COLO668 (cell line): ENCODE data around the gene CASQ1.

Experiments
- DNase-seq: peaks from one replicate; lab custom pipeline; 2025; ENCODE audit not compliant: unreplicated experiment; lab: John Stamatoyannopoulos, UW

CASQ1 gene

GRCh38 chr1:160224606-160225005 lies 34.2 kb downstream of the CASQ1 start:
- no peak for DNase-seq

- no peak for DNase-seq
Observed at GRCh38 chr1:160225345-160225744, 35.0 kb downstream of the CASQ1 start.

- DNase-seq = no peak
Observed at GRCh38 chr1:160226623-160227022, 36.2 kb downstream of the CASQ1 start.

GRCh38 chr1:160227034-160227433 lies 36.7 kb downstream of the CASQ1 start:
- DNase-seq = no peak

GRCh38 chr1:160227561-160227960 lies 37.2 kb downstream of the CASQ1 start:
- DNase-seq = no peak

- no peak for DNase-seq
Observed at GRCh38 chr1:160228431-160228830, 38.1 kb downstream of the CASQ1 start.

GRCh38 chr1:160232911-160233310 lies 42.5 kb downstream of the CASQ1 start:
- no peak for DNase-seq

- DNase-seq = no peak
Observed at GRCh38 chr1:160236806-160237205, 46.4 kb downstream of the CASQ1 start.

- no peak for DNase-seq
Observed at GRCh38 chr1:160237558-160237957, 47.2 kb downstream of the CASQ1 start.

GRCh38 chr1:160238408-160238807 lies 48.0 kb downstream of the CASQ1 start:
- DNase-seq = no peak

GRCh38 chr1:160239582-160240299 lies 49.4 kb downstream of the CASQ1 start:
- no peak for DNase-seq

GRCh38 chr1:160243767-160244166 lies 53.4 kb downstream of the CASQ1 start:
- no peak for DNase-seq

GRCh38 chr1:160244209-160244608 lies 53.8 kb downstream of the CASQ1 start:
- DNase-seq = no peak

GRCh38 chr1:160245434-160245833 lies 55.1 kb downstream of the CASQ1 start:
- no peak for DNase-seq

GRCh38 chr1:160247053-160247452 lies 56.7 kb downstream of the CASQ1 start:
- no peak for DNase-seq

GRCh38 chr1:160251011-160251410 lies 60.6 kb downstream of the CASQ1 start:
- no peak for DNase-seq
